Activated CD8-positive, alpha-beta memory T cell treated with anti-CD3 and anti-CD28 coated beads for 1 hour (primary cell): ENCODE data around the gene PXT1.
A peak's percentile ranks its signal among the peaks of the same experiment; 100 is the strongest.
"Not testable (repeated sequence)": the region's sequence is repeated elsewhere in the genome, so short reads cannot be mapped to it uniquely, and the experiment has no call there.

Experiments
- DNase-seq, 2 donors: peaks; one replicate each; pipeline ENCODE4 v3.0.0-alpha.2; 2020; ENCODE audit warnings: low read depth in 1 of 2; ENCODE audit errors: extremely low read depth in 1 of 2

The PXT1 gene

GRCh38 chr6:36370638-36371037 is 72.0 kb downstream of the PXT1 start:
- no peak for DNase-seq

- DNase-seq: no peak
Measured at GRCh38 chr6:36368921-36369865, 73.5 kb downstream of the PXT1 start.

- no peak for DNase-seq
Measured at GRCh38 chr6:36368421-36368820, 74.2 kb downstream of the PXT1 start.

GRCh38 chr6:36367743-36368142 is 74.9 kb downstream of the PXT1 start:
- no peak for DNase-seq

GRCh38 chr6:36364669-36365479 is 77.8 kb downstream of the PXT1 start:
- DNase-seq: no peak

GRCh38 chr6:36364061-36364635 is 78.5 kb downstream of the PXT1 start:
- not testable (repeated sequence) for DNase-seq

- DNase-seq: not testable (repeated sequence)
Measured at GRCh38 chr6:36363371-36363752, 79.3 kb downstream of the PXT1 start.

- DNase-seq: no peak
Measured at GRCh38 chr6:36362551-36363370, 79.9 kb downstream of the PXT1 start.

GRCh38 chr6:36361071-36361470 is 81.6 kb downstream of the PXT1 start:
- no peak for DNase-seq

- peak; percentile 24 to 37 for DNase-seq
Measured at GRCh38 chr6:36360241-36361054, 82.2 kb downstream of the PXT1 start.

GRCh38 chr6:36358226-36358915 is 84.3 kb downstream of the PXT1 start:
- no peak for DNase-seq

GRCh38 chr6:36357872-36358225 is 84.8 kb downstream of the PXT1 start:
- no peak for DNase-seq

- no peak for DNase-seq
Measured at GRCh38 chr6:36355819-36356218, 86.8 kb downstream of the PXT1 start.

GRCh38 chr6:36353411-36353915 is 89.2 kb downstream of the PXT1 start:
- DNase-seq: no peak

- no peak for DNase-seq
Measured at GRCh38 chr6:36352477-36353157, 90.0 kb downstream of the PXT1 start.

- DNase-seq: no peak
Measured at GRCh38 chr6:36350681-36351571, 91.7 kb downstream of the PXT1 start.

GRCh38 chr6:36350082-36350481 is 92.6 kb downstream of the PXT1 start:
- DNase-seq: no peak
